Mesenchymal stem cell (in vitro differentiated cells and primary cell): ENCODE measurements around the gene CRELD2.

Experiments
- DNase-seq: peaks from one replicate; pipeline ENCODE4 v3.0.0-alpha.2; 2013
- H2AFZ ChIP-seq: one replicate; pipeline ENCODE4 v1.6.1; 2013; ENCODE audit warnings: low read depth, mild to moderate bottlenecking, control low read depth, inconsistent platforms, low read length, moderate library complexity
- H2AK5ac ChIP-seq: 2 replicates; pipeline ENCODE4 v1.6.1; 2013; ENCODE audit warnings: low read length, moderate library complexity, mild to moderate bottlenecking, inconsistent platforms; ENCODE audit not compliant: severe bottlenecking
- H2BK120ac ChIP-seq: one replicate; pipeline ENCODE4 v1.6.1; 2013; ENCODE audit warnings: low read depth, mild to moderate bottlenecking, inconsistent platforms, low read length, moderate library complexity
- H2BK12ac ChIP-seq, 2 experiments: one replicate each; pipeline ENCODE4 v1.6.1; 2013; ENCODE audit warnings: inconsistent platforms in 2 of 2, low read length in 2 of 2, mild to moderate bottlenecking in 2 of 2, moderate library complexity in 2 of 2, control low read depth in 1 of 2
- H2BK15ac ChIP-seq: one replicate; pipeline ENCODE4 v1.6.1; 2013; ENCODE audit warnings: mild to moderate bottlenecking, low read depth, inconsistent platforms; ENCODE audit not compliant: poor library complexity, severe bottlenecking
- H2BK5ac ChIP-seq: 2 replicates; pipeline ENCODE4 v1.6.1; 2013; ENCODE audit warnings: low read depth, mild to moderate bottlenecking, low read length, control low read depth, inconsistent platforms; ENCODE audit not compliant: poor library complexity, severe bottlenecking
- H3K14ac ChIP-seq, 2 experiments: one replicate each; pipeline ENCODE4 v1.6.1; 2013; ENCODE audit warnings: inconsistent platforms in 2 of 2, low read length in 2 of 2, control low read depth in 1 of 2, mild to moderate bottlenecking in 1 of 2, moderate library complexity in 1 of 2
- H3K18ac ChIP-seq, 2 experiments: one replicate each; pipeline ENCODE4 v1.6.1; 2013; ENCODE audit warnings: inconsistent platforms in 2 of 2, low read length in 2 of 2, control low read depth in 1 of 2, low read depth in 1 of 2, mild to moderate bottlenecking in 1 of 2
- H3K23ac ChIP-seq, 2 experiments: one replicate each; pipeline ENCODE4 v1.6.1; 2013; ENCODE audit warnings: inconsistent platforms in 2 of 2, low read length in 2 of 2, mild to moderate bottlenecking in 2 of 2, moderate library complexity in 2 of 2, control low read depth in 1 of 2
- H3K27ac ChIP-seq: 2 replicates; pipeline ENCODE4 v1.5.1; 2013; ENCODE audit warnings: mild to moderate bottlenecking, moderate library complexity, low read length, control low read depth, inconsistent platforms; ENCODE audit not compliant: poor library complexity, severe bottlenecking
- H3K27me3 ChIP-seq, 2 experiments: 2 replicates each; pipeline versions ENCODE4 v1.6.1 to v1.7.0; 2013; ENCODE audit warnings: low read length in 2 of 2, mild to moderate bottlenecking in 2 of 2, moderate library complexity in 2 of 2, control low read depth in 1 of 2, inconsistent platforms in 1 of 2; ENCODE audit not compliant: control insufficient read depth in 1 of 2, insufficient read depth in 1 of 2
- H3K36me3 ChIP-seq, 2 experiments: 2 replicates each; pipeline versions ENCODE4 v1.6.1 to v1.7.0; 2013; ENCODE audit warnings: low read length in 2 of 2, control low read depth in 1 of 2, inconsistent platforms in 1 of 2, low read depth in 1 of 2, mild to moderate bottlenecking in 1 of 2; ENCODE audit not compliant: insufficient read depth in 2 of 2, control insufficient read depth in 1 of 2
- H3K4ac ChIP-seq, 2 experiments: one replicate each; pipeline ENCODE4 v1.6.1; 2013; ENCODE audit warnings: inconsistent platforms in 2 of 2, low read length in 2 of 2, mild to moderate bottlenecking in 2 of 2, moderate library complexity in 2 of 2, control low read depth in 1 of 2, low read depth in 1 of 2
- H3K4me1 ChIP-seq: 2 replicates; pipeline ENCODE4 v1.6.1; 2013; ENCODE audit warnings: low read depth, low read length, control low read depth; ENCODE audit not compliant: control insufficient read depth, insufficient read depth
- H3K4me2 ChIP-seq: 2 replicates; pipeline ENCODE4 v1.6.1; 2013; ENCODE audit warnings: low read length, mild to moderate bottlenecking, inconsistent platforms; ENCODE audit not compliant: poor library complexity, severe bottlenecking
- H3K4me3 ChIP-seq, 2 experiments: 2 replicates each; pipeline versions ENCODE4 v1.5.1 to v1.7.0; 2013; ENCODE audit warnings: low read length in 2 of 2, mild to moderate bottlenecking in 2 of 2, control low read depth in 1 of 2, low read depth in 1 of 2; ENCODE audit not compliant: insufficient read depth in 1 of 2
- H3K79me1 ChIP-seq: replicated peaks from 2 replicates; pipeline ENCODE4 v1.6.1; 2013; ENCODE audit warnings: mild to moderate bottlenecking, control low read depth, low read length, inconsistent platforms; ENCODE audit not compliant: poor library complexity, severe bottlenecking
- H3K9ac ChIP-seq: 2 replicates; pipeline ENCODE4 v1.7.0; 2013; ENCODE audit warnings: mild to moderate bottlenecking, low read length, moderate library complexity
- H3K9me3 ChIP-seq: 2 replicates; pipeline ENCODE4 v1.7.0; 2013; ENCODE audit warnings: mild to moderate bottlenecking, low read length; ENCODE audit not compliant: control insufficient read depth
- H4K8ac ChIP-seq: one replicate; pipeline ENCODE4 v1.6.1; 2013; ENCODE audit warnings: inconsistent platforms, mild to moderate bottlenecking, low read length, moderate library complexity
- H4K91ac ChIP-seq: one replicate; pipeline ENCODE4 v1.6.1; 2013; ENCODE audit warnings: mild to moderate bottlenecking, low read length, inconsistent platforms
- WGBS: methylation state at CpG from one replicate; pipeline ENCODE4 v1.1.7; 2013; ENCODE audit warnings: mixed read lengths; 5-methylcytosine and 5-hydroxymethylcytosine counted together

Gene CRELD2

DNA sequence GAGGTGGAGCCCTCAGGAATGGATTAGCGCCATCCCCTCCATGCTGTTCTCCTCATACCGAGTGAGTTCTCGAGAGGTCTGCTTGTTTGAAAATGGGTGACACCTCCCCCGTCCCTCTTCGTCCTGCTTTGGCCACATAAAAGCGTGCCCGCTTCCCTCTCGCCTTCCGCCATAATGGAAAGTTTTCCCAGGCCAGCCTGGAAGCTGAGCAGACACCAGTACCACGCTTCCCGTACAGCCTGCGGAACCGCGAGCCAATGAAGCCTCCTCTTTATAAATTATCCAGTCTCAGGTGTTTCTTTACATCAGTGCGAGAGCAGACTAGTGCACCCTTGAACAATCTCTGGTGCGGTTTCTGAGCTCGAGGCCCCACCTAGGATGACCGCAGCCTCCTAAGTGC is 13.0 kb upstream of the CRELD2 start:
- DNase-seq: no peak
- Histone ChIP-seq H2BK5ac (no peak overlapping the region), H2AFZ (no peak overlapping the region), H3K9me3 (no peaks in the 10 kb centered on the region), H3K9ac (no peak overlapping the region), H3K79me1 (peaks cover 23% of the 10 kb centered on the region), H3K4me1 (peaks cover 2% of the 10 kb centered on the region), H2BK12ac (no peak overlapping the region), H3K14ac (no peak overlapping the region), H2BK15ac (no peak overlapping the region), H4K8ac (no peak overlapping the region), H2BK120ac (no peak overlapping the region), H3K18ac (no peak overlapping the region), H3K27me3 (no peaks in the 10 kb centered on the region), H3K4me2 (no peak overlapping the region), H3K27ac (no peak overlapping the region), H3K36me3 (peaks cover 57 to 85% of the 10 kb centered on the region in 2 experiments), H3K23ac (no peak overlapping the region), H3K4me3 (no peak overlapping the region), H4K91ac (no peak overlapping the region), H2AK5ac (no peak overlapping the region), H3K4ac (no peak overlapping the region)
- 96% methylated on average over 18 of the region's 18 CpGs for WGBS

DNA sequence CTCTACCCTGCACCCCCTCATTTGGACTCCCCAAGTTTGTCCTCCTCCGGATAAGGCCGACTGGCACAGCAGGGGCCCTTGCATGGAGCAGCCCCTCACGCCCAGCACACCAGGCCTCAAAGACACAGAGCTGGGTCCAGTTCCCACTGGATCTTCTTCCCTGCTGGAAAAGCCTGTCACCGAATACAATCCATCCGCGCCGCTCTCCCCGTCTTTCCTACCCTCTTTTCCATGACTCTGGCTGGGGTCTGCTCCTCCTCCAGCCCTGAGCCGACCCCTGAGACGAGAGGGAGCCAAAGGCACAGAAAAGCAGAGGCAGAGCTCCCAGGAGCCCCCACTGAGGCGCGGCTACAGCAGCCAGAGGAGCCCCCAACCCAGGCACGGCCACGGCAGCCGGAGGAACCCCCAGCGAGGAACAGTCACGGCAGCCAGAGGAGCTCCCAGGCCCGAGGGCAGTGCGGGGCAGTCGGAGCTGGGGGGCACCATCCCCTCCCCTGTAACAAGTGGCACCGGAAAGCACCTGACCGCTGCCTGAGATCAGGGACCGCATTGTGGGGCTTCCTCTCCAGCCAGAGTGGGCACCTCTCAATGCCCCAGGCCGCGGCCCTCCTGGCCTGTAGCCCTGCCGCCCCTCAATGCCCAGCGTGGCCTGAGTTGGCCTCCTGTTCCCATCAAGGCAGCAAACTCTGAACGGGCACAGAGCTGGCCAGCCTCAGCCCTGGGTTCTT is 12.2 kb upstream of the CRELD2 start:
- Histone ChIP-seq H3K9ac (no peak overlapping the region), H3K14ac (no peak overlapping the region), H4K8ac (no peak overlapping the region), H2BK15ac (no peak overlapping the region), H2BK5ac (no peak overlapping the region), H2AFZ (no peak overlapping the region), H3K18ac (no peak overlapping the region), H3K4me1 (peaks cover 2% of the 10 kb centered on the region), H3K36me3 (peaks cover 49 to 85% of the 10 kb centered on the region in 2 experiments), H2BK12ac (no peak overlapping the region), H2BK120ac (no peak overlapping the region), H3K23ac (no peak overlapping the region), H3K9me3 (no peaks in the 10 kb centered on the region), H2AK5ac (no peak overlapping the region), H3K79me1 (peaks cover 23% of the 10 kb centered on the region), H3K4me2 (no peak overlapping the region), H3K4ac (no peak overlapping the region), H3K4me3 (no peak overlapping the region), H3K27me3 (no peaks in the 10 kb centered on the region), H3K27ac (no peak overlapping the region), H4K91ac (no peak overlapping the region)
- 96% methylated on average over 28 of the region's 28 CpGs for WGBS
- DNase-seq: no peak

DNA sequence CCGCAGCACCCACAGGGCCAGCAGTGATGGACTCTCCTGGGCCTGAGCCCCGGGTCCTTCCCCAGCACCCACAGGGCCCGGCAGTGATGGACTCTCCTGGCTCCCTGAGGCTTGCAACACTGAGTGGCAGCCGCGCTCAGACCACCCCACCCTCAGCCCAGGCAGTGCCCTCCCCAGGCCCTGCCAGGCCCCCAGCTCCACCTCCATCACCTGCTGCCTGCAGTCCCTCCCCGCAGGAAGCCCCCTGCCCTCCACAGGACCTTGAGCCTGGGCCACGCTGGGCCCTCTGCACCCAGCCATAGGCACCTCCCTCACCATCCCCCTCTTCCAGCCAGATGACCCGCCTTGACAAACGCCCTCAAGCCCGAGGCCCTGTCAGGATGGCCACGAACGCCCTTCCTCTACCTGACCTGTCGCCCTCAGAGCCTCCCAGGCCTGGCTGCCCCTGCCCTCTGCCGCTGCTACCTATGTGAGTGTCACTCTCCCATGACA is 11.6 kb upstream of the CRELD2 start:
- Histone ChIP-seq H2BK120ac (no peak overlapping the region), H3K4ac (no peak overlapping the region), H3K36me3 (peaks cover 43 to 81% of the 10 kb centered on the region in 2 experiments), H3K9ac (no peak overlapping the region), H3K4me3 (no peak overlapping the region), H2BK15ac (no peak overlapping the region), H3K27ac (no peak overlapping the region), H3K4me2 (no peak overlapping the region), H3K4me1 (peaks cover 2% of the 10 kb centered on the region), H3K14ac (peak overlapping the region in 1 of 2 experiments; percentile 20), H3K27me3 (no peaks in the 10 kb centered on the region), H3K23ac (no peak overlapping the region), H2AK5ac (no peak overlapping the region), H2BK5ac (no peak overlapping the region), H3K79me1 (peaks cover 23% of the 10 kb centered on the region), H4K8ac (no peak overlapping the region), H2BK12ac (no peak overlapping the region), H4K91ac (no peak overlapping the region), H3K18ac (no peak overlapping the region), H3K9me3 (no peaks in the 10 kb centered on the region), H2AFZ (no peak overlapping the region)
- 93% methylated on average over 14 of the region's 14 CpGs for WGBS
- DNase-seq: no peak

DNA sequence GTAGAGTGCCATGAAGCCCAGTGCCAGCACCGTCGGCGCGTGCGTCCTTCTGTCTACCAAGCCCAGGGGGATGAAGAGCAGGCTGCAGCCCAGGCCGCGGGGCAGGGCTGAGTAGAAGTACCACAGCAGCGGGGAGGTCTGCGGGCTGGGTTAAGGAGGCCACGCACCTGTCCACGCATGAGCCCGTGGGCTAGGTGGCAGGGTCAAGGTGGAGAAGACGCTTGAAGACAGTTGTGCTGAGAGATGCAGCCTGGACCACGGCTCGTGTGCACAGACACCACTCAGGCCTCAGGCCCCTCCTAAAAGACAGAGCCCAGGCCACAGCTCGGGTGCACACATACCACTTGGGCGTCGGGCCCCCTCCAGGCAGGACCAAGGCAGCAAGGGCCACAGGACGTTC is 10.6 kb upstream of the CRELD2 start:
- no peak for DNase-seq
- Histone ChIP-seq H3K79me1 (peaks cover 23% of the 10 kb centered on the region), H3K27me3 (no peaks in the 10 kb centered on the region), H3K4me2 (no peak overlapping the region), H3K14ac (no peak overlapping the region), H2BK5ac (no peak overlapping the region), H2BK120ac (no peak overlapping the region), H3K36me3 (peaks cover 42 to 80% of the 10 kb centered on the region in 2 experiments), H2AK5ac (no peak overlapping the region), H3K4me3 (no peak overlapping the region), H2BK15ac (no peak overlapping the region), H4K91ac (no peak overlapping the region), H3K27ac (no peak overlapping the region), H3K23ac (no peak overlapping the region), H2BK12ac (no peak overlapping the region), H3K4me1 (peaks cover 2% of the 10 kb centered on the region), H3K4ac (no peak overlapping the region), H4K8ac (no peak overlapping the region), H3K9ac (no peak overlapping the region), H2AFZ (no peak overlapping the region), H3K9me3 (no peaks in the 10 kb centered on the region), H3K18ac (no peak overlapping the region)
- 97% methylated on average over 18 of the region's 19 CpGs for WGBS
